ENCODE data around the gene RTF2. TPM values are rescaled to one million over a fixed set of nuclear protein-coding genes. Genes with fewer than 3 reads are reported as not detected.
A peak's percentile ranks its signal among the peaks of the same experiment; 100 is the strongest.

Gene RTF2
- total and polyA plus RNA-seq, 2 of the 13 experiments (the other 11 are each of a cell fraction or from before 2014, with no cell fraction given), result 81.8 to 142 TPM

GRCh38 chr20:56517641-56518040 is 49.2 kb downstream of the RTF2 start:
- ATAC-seq (no peak), FAIRE-seq (no peak), DNase-seq (ENCODE audit: low spot score) (no peak)
- POLR2A ChIA-PET, result no interaction called here
- Histone ChIP-seq H3K79me2 (ENCODE audit: insufficient read depth, low read length) (no peaks in the 10 kb centered on the region), H4K20me1 (ENCODE audit: insufficient read depth, low read length) (no peaks in the 10 kb centered on the region), H3K4me1 (ENCODE audit: insufficient read depth, low read length) (no peaks in the 10 kb centered on the region), H3K4me3 (replicated peaks in 1 of 3; ENCODE audit: insufficient read depth in 1 of 3, low read depth in 2 of 3, low read length in 3 of 3) (no peak overlapping the region), H3K27ac (ENCODE audit: extremely low read length, insufficient read depth, low read length) (no peak overlapping the region), H3K27me3 (ENCODE audit: control insufficient read depth in 1 of 2, insufficient read depth in 2 of 2, low read length in 2 of 2) (no peaks in the 10 kb centered on the region), H3K4me2 (ENCODE audit: low read depth, low read length) (no peak overlapping the region), H3K9me3 (ENCODE audit: low read length) (peaks cover 16% of the 10 kb centered on the region; the same call in 1 of the 2 replicates), H3K9ac (ENCODE audit: insufficient read depth, low read depth, low read length) (no peak overlapping the region), H3K36me3 (replicated peaks in 1 of 2; ENCODE audit: control insufficient read depth in 1 of 2, insufficient read depth in 2 of 2, low read length in 2 of 2) (peaks cover 32 to 66% of the 10 kb centered on the region in 2 experiments), H2AFZ (ENCODE audit: low read length) (no peak overlapping the region)
- in situ Hi-C loops (cut with HindIII; ENCODE audit: extremely low pct_ligation_motif_present, low pct_unique_long_range_greater_than_20kb) (no loop called here), intact Hi-C loops (cut with micrococcal nuclease; ENCODE audit: unreplicated experiment) (no loop called here)
- CTCF ChIA-PET (ENCODE audit: low intra/inter-chr PET ratio, low total read pairs), result no interaction called here
- WGBS (ENCODE audit: low lambda C conversion rate), result 98% methylated on average over 8 of the region's 8 CpGs
- TF ChIP-seq CREB3 (CRISPR knock-in tag; IDR thresholded peaks at IDR 0.05), result no peak
- TF ChIP-seq KDM5B (CRISPR knock-in tag; IDR thresholded peaks at IDR 0.05; ENCODE audit: borderline replicate concordance), result no peak
- no peak for TF ChIP-seq SIN3B (IDR thresholded peaks at IDR 0.05; ENCODE audit: low read length)
- peak; percentile 19 for TF ChIP-seq RBM22 (optimal IDR thresholded peaks at IDR 0.05; ENCODE audit: low read length)
- no TSS peak for BruUV-seq (replicated peaks)

GRCh38 chr20:56518126-56518525 is 49.7 kb downstream of the RTF2 start:
- no peak overlapping the region for H3K4me2 ChIP-seq (ENCODE audit: low read depth, low read length)
- in situ Hi-C loops (cut with HindIII; ENCODE audit: extremely low pct_ligation_motif_present, low pct_unique_long_range_greater_than_20kb) (no loop called here), intact Hi-C loops (cut with micrococcal nuclease; ENCODE audit: unreplicated experiment) (no loop called here)
- H3K4me1 ChIP-seq (ENCODE audit: insufficient read depth, low read length), result no peaks in the 10 kb centered on the region
- no peaks in the 10 kb centered on the region for H3K79me2 ChIP-seq (ENCODE audit: insufficient read depth, low read length)
- H4K20me1 ChIP-seq (ENCODE audit: insufficient read depth, low read length), result no peaks in the 10 kb centered on the region
- H2AFZ ChIP-seq (ENCODE audit: low read length), result no peak overlapping the region
- POLR2A ChIA-PET, result no interaction called here
- no peak overlapping the region for H3K4me3 ChIP-seq (replicated peaks in 1 of 3; ENCODE audit: insufficient read depth in 1 of 3, low read depth in 2 of 3, low read length in 3 of 3)
- H3K9me3 ChIP-seq (ENCODE audit: low read length), result peaks cover 16% of the 10 kb centered on the region; the same call in 1 of the 2 replicates
- no peak overlapping the region for H3K27ac ChIP-seq (ENCODE audit: extremely low read length, insufficient read depth, low read length)
- CTCF ChIA-PET (ENCODE audit: low intra/inter-chr PET ratio, low total read pairs), result no interaction called here
- DNase-seq (ENCODE audit: low spot score) (no peak), FAIRE-seq (no peak), ATAC-seq (no peak)
- BruUV-seq (replicated peaks), result no TSS peak
- no peak overlapping the region for H3K9ac ChIP-seq (ENCODE audit: insufficient read depth, low read depth, low read length)
- H3K36me3 ChIP-seq (replicated peaks in 1 of 2; ENCODE audit: control insufficient read depth in 1 of 2, insufficient read depth in 2 of 2, low read length in 2 of 2), result peaks cover 32 to 62% of the 10 kb centered on the region in 2 experiments
- 97% methylated on average over 14 of the region's 14 CpGs for WGBS (ENCODE audit: low lambda C conversion rate)
- no peaks in the 10 kb centered on the region for H3K27me3 ChIP-seq (ENCODE audit: control insufficient read depth in 1 of 2, insufficient read depth in 2 of 2, low read length in 2 of 2)
- no peak for TF ChIP-seq PHF5A (CRISPR knock-in tag; IDR thresholded peaks at IDR 0.05; ENCODE audit: low read depth, unreplicated experiment)
- no peak for TF ChIP-seq SNAPC4 (CRISPR knock-in tag; IDR thresholded peaks at IDR 0.05)
- no peak for TF ChIP-seq ZNF142 (CRISPR knock-in tag; IDR thresholded peaks at IDR 0.05)
